ENCODE data around the gene CES2.

- TF ChIP-seq USF2 (IDR thresholded peaks at IDR 0.05; ENCODE audit: borderline replicate concordance, low read depth, low read length) (no peak), TAF1 (IDR thresholded peaks at IDR 0.05; ENCODE audit: borderline replicate concordance, low read depth, low read length) (no peak)
Measured at GRCh38 chr16:66983033-66983432, 47.7 kb downstream of the CES2 start.
